ENCODE measurements around the gene SGCE.

Gene SGCE

DNA sequence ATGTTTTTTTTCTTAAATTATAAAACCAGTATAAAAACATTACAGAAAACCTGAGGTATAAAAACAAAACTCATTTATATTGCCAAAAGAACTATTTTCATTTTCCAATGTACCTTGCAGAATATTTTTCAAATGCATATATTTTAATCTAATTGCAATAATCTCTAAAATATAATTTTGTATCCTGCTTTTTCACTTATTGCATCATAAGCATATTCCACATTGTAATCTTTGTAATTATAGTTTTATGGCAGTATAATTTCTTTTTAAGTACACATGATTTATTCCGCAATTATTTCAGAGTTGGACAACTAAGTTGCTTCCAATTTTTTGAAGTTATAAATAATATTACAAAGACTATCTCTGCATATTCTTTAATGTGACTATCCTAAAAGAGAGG lies 43.7 kb downstream of the SGCE start:
- no peak overlapping the region for H3K4me3 ChIP-seq (replicated peaks; ENCODE audit: low read depth, low read length)
- TF ChIP-seq CTCF (IDR thresholded peaks at IDR 0.05; ENCODE audit: low read length, missing control alignments): no peak
- no peak for DNase-seq (ENCODE audit: low read depth)

DNA sequence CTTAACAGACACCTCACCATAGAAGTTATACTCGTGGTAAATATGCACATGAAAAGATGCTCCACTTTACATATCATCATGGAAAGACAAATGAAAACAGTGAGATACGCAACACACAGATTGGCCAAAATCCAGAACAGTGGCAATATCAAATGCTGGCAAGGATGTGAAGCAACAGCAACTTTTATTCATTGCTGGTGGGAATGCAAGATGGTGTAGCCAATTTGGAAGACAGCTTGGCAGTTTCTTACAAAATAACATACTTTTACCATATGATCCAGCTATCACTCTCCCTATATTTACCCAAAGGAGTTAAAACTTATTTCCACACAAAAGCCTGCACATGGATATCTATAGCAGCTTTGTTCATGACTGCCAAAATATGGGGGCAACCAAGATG lies 46.4 kb downstream of the SGCE start:
- TF ChIP-seq CTCF (IDR thresholded peaks at IDR 0.05; ENCODE audit: low read length, missing control alignments): no peak
- no peak overlapping the region for H3K4me3 ChIP-seq (replicated peaks; ENCODE audit: low read depth, low read length)
- DNase-seq (ENCODE audit: low read depth): no peak

- no peak for TF ChIP-seq CTCF (IDR thresholded peaks at IDR 0.05; ENCODE audit: low read length, missing control alignments)
- DNase-seq (ENCODE audit: low read depth): no peak
- no peak overlapping the region for H3K4me3 ChIP-seq (replicated peaks; ENCODE audit: low read depth, low read length)
Measured at GRCh38 chr7:94605031-94605430, 50.9 kb downstream of the SGCE start.

DNA sequence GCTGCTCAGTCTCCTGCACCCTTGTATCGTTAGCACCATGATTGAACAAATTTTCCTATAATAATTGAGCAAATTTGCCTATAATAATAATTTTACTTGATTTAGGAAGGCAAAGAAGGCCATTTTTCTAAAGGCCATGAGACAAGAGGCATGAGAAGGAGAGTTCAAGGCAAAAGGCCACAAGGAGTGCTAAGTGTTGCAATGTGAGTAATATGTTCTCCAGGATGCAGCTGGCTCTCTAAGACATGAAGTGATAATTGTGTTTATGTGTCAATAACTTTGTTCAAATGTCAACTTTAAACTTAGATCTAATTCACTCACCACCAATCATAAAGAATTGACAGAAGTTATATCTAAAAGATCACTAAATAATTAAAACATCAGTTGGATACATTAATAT lies 53.8 kb downstream of the SGCE start:
- no peak for TF ChIP-seq CTCF (IDR thresholded peaks at IDR 0.05; ENCODE audit: low read length, missing control alignments)
- no peak for DNase-seq (ENCODE audit: low read depth)
- no peak overlapping the region for H3K4me3 ChIP-seq (replicated peaks; ENCODE audit: low read depth, low read length)

- no peak for TF ChIP-seq CTCF (IDR thresholded peaks at IDR 0.05; ENCODE audit: low read length, missing control alignments)
- no peak overlapping the region for H3K4me3 ChIP-seq (replicated peaks; ENCODE audit: low read depth, low read length)
- DNase-seq (ENCODE audit: low read depth): no peak
Measured at GRCh38 chr7:94600267-94600666, 55.7 kb downstream of the SGCE start.

DNA sequence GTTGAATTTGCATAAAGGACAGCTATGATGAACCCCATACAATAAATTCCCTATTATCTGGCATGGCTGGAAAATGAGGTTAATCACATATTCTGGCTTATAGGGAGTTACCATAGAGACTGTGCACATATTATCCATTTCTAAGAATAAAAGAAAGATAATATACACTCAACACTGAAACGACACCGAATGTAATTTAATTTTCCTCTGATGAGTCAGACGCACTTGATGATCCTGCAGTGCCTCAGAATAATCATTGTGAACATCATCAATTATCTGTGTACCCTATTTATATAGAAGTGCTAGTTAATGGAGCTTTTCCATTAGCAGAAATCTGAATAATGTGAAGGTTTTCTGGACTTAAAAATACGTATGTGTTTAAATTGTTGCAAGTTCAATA lies 60.2 kb downstream of the SGCE start:
- DNase-seq (ENCODE audit: low read depth): no peak
- no peak overlapping the region for H3K4me3 ChIP-seq (replicated peaks; ENCODE audit: low read depth, low read length)
- TF ChIP-seq CTCF (IDR thresholded peaks at IDR 0.05; ENCODE audit: low read length, missing control alignments): no peak

DNA sequence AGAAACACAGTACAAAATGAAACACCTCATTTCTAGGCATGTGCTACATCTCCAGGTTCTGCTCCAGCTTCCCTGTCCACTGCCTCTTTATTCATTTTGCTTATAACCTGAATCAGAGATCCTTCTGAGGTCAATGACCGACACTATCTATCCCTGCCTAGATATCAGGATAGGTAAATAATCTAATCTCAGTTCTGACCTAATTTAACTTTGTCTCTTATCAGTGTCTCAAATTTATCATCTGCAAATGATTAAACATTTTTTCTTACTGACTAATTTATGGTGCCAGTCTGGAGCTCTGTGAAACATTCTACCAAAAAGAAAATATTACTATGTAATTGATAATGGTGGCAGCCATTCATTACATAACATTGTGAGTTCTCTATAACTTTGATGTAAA lies 61.1 kb downstream of the SGCE start:
- DNase-seq (ENCODE audit: low read depth): no peak
- no peak overlapping the region for H3K4me3 ChIP-seq (replicated peaks; ENCODE audit: low read depth, low read length)
- TF ChIP-seq CTCF (IDR thresholded peaks at IDR 0.05; ENCODE audit: low read length, missing control alignments): no peak

All from fibroblast of pulmonary artery (primary cell).